Liver (tissue), 9 donors: ENCODE data around the gene GLIPR1L2. TPM values are rescaled to one million over a fixed set of nuclear protein-coding genes. Genes with fewer than 3 reads are reported as not detected.
"Not testable (repeated sequence)": the region's sequence is repeated elsewhere in the genome, so short reads cannot be mapped to it uniquely, and the experiment has no call there.

Experiments used
- DNase-seq: peaks from one replicate; pipeline ENCODE4 v3.0.0-alpha.2; 2017; ENCODE audit warnings: low spot score
- H3K27ac ChIP-seq, 2 donors: one replicate each; pipeline ENCODE4 v1.7.0; 2013; ENCODE audit warnings: inconsistent platforms in 2 of 2, low read length in 2 of 2, control low read depth in 1 of 2, low read depth in 1 of 2, mild to moderate bottlenecking in 1 of 2
- H3K27me3 ChIP-seq, 4 donors: one replicate each; pipeline versions ENCODE4 v1.6.1 to v1.7.0; 2013; ENCODE audit warnings: low read length in 3 of 4, inconsistent platforms in 1 of 4, mild to moderate bottlenecking in 1 of 4, moderate library complexity in 1 of 4; ENCODE audit not compliant: control insufficient read depth in 4 of 4, insufficient read depth in 4 of 4
- H3K36me3 ChIP-seq, 4 donors: one replicate each; pipeline versions ENCODE4 v1.6.1 to v1.7.0; 2013; ENCODE audit warnings: low read length in 3 of 4, mild to moderate bottlenecking in 3 of 4, low read depth in 1 of 4, moderate library complexity in 1 of 4; ENCODE audit not compliant: control insufficient read depth in 4 of 4, insufficient read depth in 3 of 4
- H3K4me1 ChIP-seq, 4 donors: one replicate each; pipeline versions ENCODE4 v1.6.1 to v1.7.0; 2013; ENCODE audit warnings: low read length in 3 of 4, mild to moderate bottlenecking in 3 of 4, moderate library complexity in 1 of 4; ENCODE audit not compliant: control insufficient read depth in 4 of 4, insufficient read depth in 4 of 4
- H3K4me3 ChIP-seq, 3 donors: one replicate each; pipeline versions ENCODE4 v1.6.1 to v1.7.0; 2013; ENCODE audit warnings: low read length in 3 of 3, control low read depth in 1 of 3, low read depth in 1 of 3, mild to moderate bottlenecking in 1 of 3
- H3K9ac ChIP-seq, 2 donors: one replicate each; pipeline ENCODE4 v1.7.0; 2013; ENCODE audit warnings: low read length in 2 of 2, mild to moderate bottlenecking in 2 of 2, moderate library complexity in 2 of 2, control low read depth in 1 of 2, low read depth in 1 of 2
- H3K9me3 ChIP-seq, 4 donors: one replicate each; pipeline versions ENCODE4 v1.6.1 to v1.7.0; 2013; ENCODE audit warnings: low read length in 3 of 4; ENCODE audit not compliant: control insufficient read depth in 4 of 4
- ATF3 ChIP-seq: IDR thresholded peaks from 2 replicates; pipeline ENCODE4 v1.6.1; 2016; ENCODE audit warnings: antibody characterized with exemption
- EGR1 ChIP-seq, 2 donors: IDR thresholded peaks; 2 replicates each; pipeline ENCODE4 v1.6.1; 2016 to 2018; ENCODE audit warnings: antibody characterized with exemption in 2 of 2, low read depth in 2 of 2
- FOXA1 ChIP-seq: IDR thresholded peaks from 2 replicates; pipeline ENCODE4 v1.6.1; 2016; ENCODE audit warnings: antibody characterized with exemption
- FOXA2 ChIP-seq: IDR thresholded peaks from 2 replicates; pipeline ENCODE4 v1.6.1; 2016; ENCODE audit warnings: antibody characterized with exemption
- GABPA ChIP-seq, 2 donors: IDR thresholded peaks in 1 of 2; conservative IDR thresholded peaks in 1 of 2; 2 replicates each; pipeline ENCODE4 v1.6.1; 2016; ENCODE audit warnings: antibody characterized with exemption in 2 of 2, mild to moderate bottlenecking in 1 of 2, moderate library complexity in 1 of 2
- HNF4A ChIP-seq, 2 donors: conservative IDR thresholded peaks; 2 replicates each; pipeline ENCODE4 v1.6.1; 2016; ENCODE audit warnings: antibody characterized with exemption in 2 of 2, mild to moderate bottlenecking in 2 of 2
- HNF4G ChIP-seq: IDR thresholded peaks from 2 replicates; pipeline ENCODE4 v1.6.1; 2016; ENCODE audit warnings: antibody characterized with exemption
- JUND ChIP-seq, 2 donors: IDR thresholded peaks; 2 replicates each; pipeline ENCODE4 v1.6.1; 2016; ENCODE audit warnings: antibody characterized with exemption in 2 of 2
- MAX ChIP-seq: IDR thresholded peaks from 2 replicates; pipeline ENCODE4 v1.6.1; 2016; ENCODE audit warnings: antibody characterized with exemption
- NR2F2 ChIP-seq: IDR thresholded peaks from 2 replicates; pipeline ENCODE4 v1.6.1; 2016; ENCODE audit warnings: antibody characterized with exemption
- RAD21 ChIP-seq, 2 donors: IDR thresholded peaks; 2 replicates each; pipeline ENCODE4 v1.6.1; 2016; ENCODE audit warnings: antibody characterized with exemption in 2 of 2, mild to moderate bottlenecking in 2 of 2
- REST ChIP-seq: IDR thresholded peaks from 2 replicates; pipeline ENCODE4 v1.6.1; 2016; ENCODE audit warnings: antibody characterized with exemption, mild to moderate bottlenecking
- RXRA ChIP-seq, 2 donors: IDR thresholded peaks; 2 replicates each; pipeline ENCODE4 v1.6.1; 2017 to 2018; ENCODE audit warnings: antibody characterized with exemption in 2 of 2, mild to moderate bottlenecking in 1 of 2
- SP1 ChIP-seq: IDR thresholded peaks from 2 replicates; pipeline ENCODE4 v1.6.1; 2018; ENCODE audit warnings: antibody characterized with exemption, mild to moderate bottlenecking
- TAF1 ChIP-seq: conservative IDR thresholded peaks from 2 replicates; pipeline ENCODE4 v1.6.1; 2016; ENCODE audit warnings: antibody characterized with exemption, mild to moderate bottlenecking
- YY1 ChIP-seq: IDR thresholded peaks from 2 replicates; pipeline ENCODE4 v1.6.1; 2016; ENCODE audit warnings: antibody characterized with exemption, mild to moderate bottlenecking
- WGBS: extraction: QIAGEN DNeasy Blood & Tissue Kit; methylation state at CpG from one replicate; pipeline ENCODE4 v1.1.7; 2013; 5-methylcytosine and 5-hydroxymethylcytosine counted together
- polyA plus RNA-seq, 2 donors: library from polyadenylated mRNA; stranded (reverse) in 1 of 2; unstranded in 1 of 2; fragments of 200-250 nt in 1 of 2; fragments of >200 nt in 1 of 2; fragmentation: Nextera tagmentation in 1 of 2; extraction: Ambion mirVana in 1 of 2; gene quantifications; one replicate each; pipeline versions ENCODE4 v1.2.1 to v1.2.3, GENCODE V29; 2013 to 2015
- total RNA-seq, 2 donors: library from RNA; depleted of rRNA; stranded (reverse); fragments of >200 nt; gene quantifications; one replicate each; pipeline ENCODE4 v1.2.3, GENCODE V29; 2014
- TF ChIP-seq, protein P1 (sequence below): fragments of 150-350 bp; IDR thresholded peaks from 2 replicates; pipeline ENCODE4 v1.5.1; 2017; ENCODE audit warnings: improper control_type of control experiment, low read depth, low read length; ENCODE audit not compliant: missing input control
- TF ChIP-seq, protein P2 (sequence below): IDR thresholded peaks from 2 replicates; pipeline ENCODE4 v1.6.1; 2016; ENCODE audit warnings: antibody characterized with exemption
- donor health status: healthy.
- donor health status: healthy.
- donor health status: healthy.
- donor health status: healthy.
- donor health status: healthy.

GLIPR1L2 gene
- total and polyA plus RNA-seq, 4 donors = 0.05 to 0.38 (median 0.26) TPM

DNA sequence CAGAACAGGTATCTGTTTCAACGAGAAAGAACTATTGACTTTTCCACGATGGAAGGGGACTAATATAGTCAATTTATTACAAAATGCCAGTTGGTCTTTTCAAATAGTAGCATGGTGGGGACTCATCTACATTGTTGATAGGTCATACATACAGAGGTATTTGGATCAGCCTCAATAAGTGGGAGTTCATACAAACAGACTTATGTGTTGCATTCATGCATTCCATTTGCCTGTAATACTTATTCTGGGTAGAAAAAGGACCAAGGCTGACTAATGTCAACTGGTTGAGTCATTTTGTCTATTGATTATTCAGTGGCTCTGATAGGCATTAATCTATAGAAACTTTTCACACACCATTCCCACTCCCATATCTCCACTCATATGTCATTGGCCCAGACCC lies 48.2 kb downstream of the GLIPR1L2 start:
- Histone ChIP-seq H3K9ac (no peak overlapping the region), H3K9me3 (peaks cover 0 to 3% (median 0%) of the 10 kb centered on the region in 4 donors), H3K36me3 (no peaks in the 10 kb centered on the region), H3K27me3 (no peaks in the 10 kb centered on the region), H3K4me1 (no peaks in the 10 kb centered on the region), H3K4me3 (no peak overlapping the region), H3K27ac (no peak overlapping the region)
- TF ChIP-seq JUND (IDR thresholded peaks at IDR 0.05) (no peak), GABPA (IDR thresholded peaks at IDR 0.05 in 1 of 2, conservative IDR thresholded peaks at IDR 0.05 in 1 of 2) (no peak), NR2F2 (no peak), REST (no peak), HNF4G (no peak), FOXA2 (no peak), ATF3 (no peak), EGR1 (IDR thresholded peaks at IDR 0.05; ENCODE audit: low read depth in 2 of 2) (no peak), SP1 (no peak), MAX (no peak), HNF4A (conservative IDR thresholded peaks at IDR 0.05) (no peak), TAF1 (no peak), RXRA (IDR thresholded peaks at IDR 0.05) (no peak), RAD21 (IDR thresholded peaks at IDR 0.05) (no peak), FOXA1 (no peak), YY1 (no peak)
- TF ChIP-seq, protein P1, sequence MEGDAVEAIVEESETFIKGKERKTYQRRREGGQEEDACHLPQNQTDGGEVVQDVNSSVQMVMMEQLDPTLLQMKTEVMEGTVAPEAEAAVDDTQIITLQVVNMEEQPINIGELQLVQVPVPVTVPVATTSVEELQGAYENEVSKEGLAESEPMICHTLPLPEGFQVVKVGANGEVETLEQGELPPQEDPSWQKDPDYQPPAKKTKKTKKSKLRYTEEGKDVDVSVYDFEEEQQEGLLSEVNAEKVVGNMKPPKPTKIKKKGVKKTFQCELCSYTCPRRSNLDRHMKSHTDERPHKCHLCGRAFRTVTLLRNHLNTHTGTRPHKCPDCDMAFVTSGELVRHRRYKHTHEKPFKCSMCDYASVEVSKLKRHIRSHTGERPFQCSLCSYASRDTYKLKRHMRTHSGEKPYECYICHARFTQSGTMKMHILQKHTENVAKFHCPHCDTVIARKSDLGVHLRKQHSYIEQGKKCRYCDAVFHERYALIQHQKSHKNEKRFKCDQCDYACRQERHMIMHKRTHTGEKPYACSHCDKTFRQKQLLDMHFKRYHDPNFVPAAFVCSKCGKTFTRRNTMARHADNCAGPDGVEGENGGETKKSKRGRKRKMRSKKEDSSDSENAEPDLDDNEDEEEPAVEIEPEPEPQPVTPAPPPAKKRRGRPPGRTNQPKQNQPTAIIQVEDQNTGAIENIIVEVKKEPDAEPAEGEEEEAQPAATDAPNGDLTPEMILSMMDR = no peak
- TF ChIP-seq, protein P2, sequence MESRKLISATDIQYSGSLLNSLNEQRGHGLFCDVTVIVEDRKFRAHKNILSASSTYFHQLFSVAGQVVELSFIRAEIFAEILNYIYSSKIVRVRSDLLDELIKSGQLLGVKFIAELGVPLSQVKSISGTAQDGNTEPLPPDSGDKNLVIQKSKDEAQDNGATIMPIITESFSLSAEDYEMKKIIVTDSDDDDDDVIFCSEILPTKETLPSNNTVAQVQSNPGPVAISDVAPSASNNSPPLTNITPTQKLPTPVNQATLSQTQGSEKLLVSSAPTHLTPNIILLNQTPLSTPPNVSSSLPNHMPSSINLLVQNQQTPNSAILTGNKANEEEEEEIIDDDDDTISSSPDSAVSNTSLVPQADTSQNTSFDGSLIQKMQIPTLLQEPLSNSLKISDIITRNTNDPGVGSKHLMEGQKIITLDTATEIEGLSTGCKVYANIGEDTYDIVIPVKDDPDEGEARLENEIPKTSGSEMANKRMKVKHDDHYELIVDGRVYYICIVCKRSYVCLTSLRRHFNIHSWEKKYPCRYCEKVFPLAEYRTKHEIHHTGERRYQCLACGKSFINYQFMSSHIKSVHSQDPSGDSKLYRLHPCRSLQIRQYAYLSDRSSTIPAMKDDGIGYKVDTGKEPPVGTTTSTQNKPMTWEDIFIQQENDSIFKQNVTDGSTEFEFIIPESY = no peak
- DNase-seq = no peak
- 89% methylated on average over 2 of the region's 2 CpGs for WGBS

DNA sequence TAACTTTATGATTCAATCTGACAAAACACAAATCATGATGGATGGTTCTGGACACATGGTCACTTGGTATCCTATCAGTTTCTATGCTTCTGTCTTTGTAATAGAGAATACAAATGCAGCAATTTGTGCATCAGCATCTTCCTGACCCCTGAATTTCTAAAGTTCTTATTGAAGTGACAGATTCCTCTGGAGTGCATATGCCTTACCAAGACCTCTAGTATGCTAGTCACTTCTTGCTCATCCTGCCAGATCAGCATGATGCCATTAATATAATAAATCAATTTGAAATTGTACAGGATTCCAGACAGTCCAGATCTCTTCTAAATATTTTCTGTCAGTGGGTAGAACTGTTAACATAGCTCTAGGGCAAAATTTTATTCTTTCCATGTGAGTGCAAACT lies 49.0 kb downstream of the GLIPR1L2 start:
- no peaks in the 10 kb centered on the region for H3K4me1 ChIP-seq
- no peaks in the 10 kb centered on the region for H3K36me3 ChIP-seq
- H3K27ac ChIP-seq = no peak overlapping the region
- no peak overlapping the region for H3K9ac ChIP-seq
- TF ChIP-seq EGR1 (IDR thresholded peaks at IDR 0.05; ENCODE audit: low read depth in 2 of 2) (no peak), GABPA (IDR thresholded peaks at IDR 0.05 in 1 of 2, conservative IDR thresholded peaks at IDR 0.05 in 1 of 2) (no peak)
- H3K27me3 ChIP-seq = no peaks in the 10 kb centered on the region
- H3K9me3 ChIP-seq = peaks cover 0 to 3% (median 0%) of the 10 kb centered on the region in 4 donors
- H3K4me3 ChIP-seq = no peak overlapping the region
- DNase-seq = no peak

DNA sequence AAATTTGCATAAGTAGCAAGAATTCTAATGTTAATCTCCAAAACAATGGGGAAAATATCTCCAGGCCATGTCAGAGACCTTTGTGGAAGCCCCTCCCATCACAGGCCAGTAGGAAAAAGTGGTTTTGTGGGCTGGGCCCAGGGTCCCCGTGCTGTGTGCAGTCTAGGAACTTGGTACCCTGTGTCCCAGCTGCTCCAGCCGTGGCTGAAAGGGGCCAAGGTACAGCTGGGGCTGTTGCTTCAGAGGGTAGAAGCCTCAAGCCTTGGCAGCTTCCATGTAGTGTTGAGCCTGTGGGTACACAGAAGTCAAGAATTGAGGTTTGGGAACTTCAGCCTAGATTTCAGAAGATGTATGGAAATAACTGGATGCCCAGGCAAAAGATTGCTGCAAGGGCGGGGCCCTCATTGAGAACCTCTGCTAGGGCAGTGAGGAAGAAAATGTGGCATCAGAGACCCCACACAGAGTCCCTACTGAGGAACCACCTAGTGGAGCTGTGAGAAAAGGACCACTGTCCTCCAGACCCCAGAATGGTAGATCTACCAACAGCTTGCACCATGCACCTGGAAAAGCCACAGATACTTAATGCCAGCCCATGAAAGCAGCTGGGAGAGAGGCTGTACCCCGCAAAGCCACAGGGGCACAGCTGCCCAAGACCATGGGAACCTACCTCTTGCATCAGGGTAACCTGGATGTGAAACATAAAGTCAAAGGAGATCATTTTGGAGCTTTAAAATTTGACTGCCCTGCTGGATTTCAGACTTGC lies 51.0 kb downstream of the GLIPR1L2 start:
- not testable (repeated sequence) for DNase-seq, H3K27me3 ChIP-seq, H3K9me3 ChIP-seq, H3K4me1 ChIP-seq, H3K36me3 ChIP-seq, H3K9ac ChIP-seq, H3K27ac ChIP-seq, H3K4me3 ChIP-seq
- WGBS = 82% methylated on average over 4 of the region's 4 CpGs

DNA sequence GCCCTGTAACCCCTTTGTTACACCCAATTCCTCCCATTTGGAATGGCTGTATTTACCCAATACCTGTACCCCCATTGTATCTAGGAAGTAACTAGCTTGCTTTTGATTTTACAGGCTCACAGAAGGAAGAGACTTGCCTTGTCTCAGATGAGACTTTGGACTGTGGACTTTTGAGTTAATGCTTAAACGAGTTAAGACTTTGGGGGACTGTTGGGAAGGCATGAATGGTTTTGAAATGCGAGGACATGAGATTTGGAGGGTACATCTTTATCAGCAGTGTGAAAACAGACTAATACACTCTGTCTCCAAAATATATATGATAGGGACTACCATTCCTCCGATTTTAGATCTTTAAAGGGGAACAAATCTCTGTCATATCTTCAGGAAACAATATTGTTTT lies 51.6 kb downstream of the GLIPR1L2 start:
- not testable (repeated sequence) for DNase-seq, H3K9me3 ChIP-seq, H3K27me3 ChIP-seq, H3K9ac ChIP-seq, H3K4me1 ChIP-seq, H3K4me3 ChIP-seq, H3K27ac ChIP-seq, H3K36me3 ChIP-seq
- 29% methylated on average over 3 of the region's 3 CpGs for WGBS
